SK-N-MC (cell line): Measurements from ENCODE around the gene NAA60.

Experiments used
- EZH2 ChIP-seq: fragments of 200-600 bp; sonication (generic); IDR thresholded peaks from one replicate; pipeline ENCODE4 v1.6.1; 2017; ENCODE audit warnings: antibody characterized with exemption
- FOXP2 ChIP-seq: optimal IDR thresholded peaks from 2 replicates; pipeline ENCODE3; 2011; ENCODE audit warnings: mild to moderate bottlenecking, moderate library complexity; ENCODE audit not compliant: insufficient read depth; ENCODE audit errors: extremely low read length, control extremely low read depth
- POLR2AphosphoS5 ChIP-seq: IDR thresholded peaks from 2 replicates; pipeline ENCODE4 v1.6.1; 2012; ENCODE audit warnings: mild to moderate bottlenecking, low read depth, low read length, borderline replicate concordance

DNA sequence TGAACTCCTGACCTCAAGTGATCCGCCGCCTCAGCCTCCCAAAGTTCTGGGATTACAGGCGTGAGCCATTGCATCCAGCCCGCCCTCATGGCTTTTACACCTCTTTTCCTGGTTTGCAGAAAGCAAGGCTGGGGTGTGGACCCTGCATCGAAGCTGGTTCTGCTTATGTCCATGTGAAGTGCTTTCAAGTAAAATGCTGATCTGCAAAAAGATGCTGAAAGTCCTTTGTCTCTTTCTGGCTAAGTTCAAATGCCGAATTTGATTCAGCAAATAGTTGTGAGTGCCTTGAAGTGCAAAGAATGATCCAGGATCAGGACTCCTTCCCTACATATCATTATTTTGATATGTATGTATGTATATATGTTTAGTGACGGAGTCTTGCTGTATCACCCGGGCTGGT, 17.1 kb downstream of the NAA60 start:
- TF ChIP-seq POLR2AphosphoS5, result no peak
- TF ChIP-seq EZH2, result no peak
- TF ChIP-seq FOXP2, result no peak
